Neural crest cell (in vitro differentiated cells): ENCODE data around the gene BLOC1S1. TPM values are rescaled to one million over a fixed set of nuclear protein-coding genes. Genes with fewer than 3 reads are reported as not detected.

Source experiments
- DNase-seq: peaks from one replicate; pipeline ENCODE4 v3.0.0; 2021; ENCODE audit warnings: low read depth, mixed read lengths, low spot score
- H3K27ac Mint-ChIP-seq: one replicate; pipeline ENCODE4 v1.8.0; 2021; ENCODE audit warnings: mild to moderate bottlenecking, mixed read lengths; ENCODE audit not compliant: unreplicated experiment
- H3K27me3 Mint-ChIP-seq: 2 replicates; pipeline ENCODE4 v1.8.0; 2021; ENCODE audit warnings: low read depth, mild to moderate bottlenecking, mixed read lengths
- H3K36me3 Mint-ChIP-seq: 2 replicates; pipeline ENCODE4 v1.8.0; 2021; ENCODE audit warnings: low read depth, mild to moderate bottlenecking, mixed read lengths
- H3K4me1 Mint-ChIP-seq: 2 replicates; pipeline ENCODE4 v1.8.0; 2021; ENCODE audit warnings: mixed read lengths
- H3K4me3 Mint-ChIP-seq: one replicate; pipeline ENCODE4 v1.8.0; 2021; ENCODE audit warnings: mild to moderate bottlenecking, mixed read lengths
- H3K9me3 Mint-ChIP-seq: 2 replicates; pipeline ENCODE4 v1.8.0; 2021; ENCODE audit warnings: mixed read lengths
- CTCF ChIP-seq: fragments of 200-600 bp; sonication (generic); conservative IDR thresholded peaks from 2 replicates; pipeline ENCODE4 v1.5.0; 2021; ENCODE audit warnings: antibody characterized with exemption, mild to moderate bottlenecking
- total RNA-seq: library from RNA; stranded (reverse); gene quantifications from 2 replicates; pipeline ENCODE4 v1.2.1, GENCODE V29; 2021

The BLOC1S1 gene
- total RNA-seq, 1 donor from 2014 or later, result 111 TPM

- no peak overlapping the region for H3K27ac Mint-ChIP-seq
- no peaks in the 10 kb centered on the region for H3K9me3 Mint-ChIP-seq
- peaks cover 46% of the 10 kb centered on the region for H3K4me1 Mint-ChIP-seq
- H3K36me3 Mint-ChIP-seq, result no peaks in the 10 kb centered on the region
- no peak for TF ChIP-seq CTCF
- peak overlapping the region; percentile 87 for H3K4me3 Mint-ChIP-seq
- no peak for DNase-seq
- peaks cover 27% of the 10 kb centered on the region for H3K27me3 Mint-ChIP-seq
Measured at GRCh38 chr12:55703901-55704761, 11.7 kb upstream of the BLOC1S1 start.

GRCh38 chr12:55704824-55705718 is 10.8 kb upstream of the BLOC1S1 start:
- no peak for TF ChIP-seq CTCF
- peak overlapping the region; percentile 87 for H3K4me3 Mint-ChIP-seq
- no peaks in the 10 kb centered on the region for H3K36me3 Mint-ChIP-seq
- H3K9me3 Mint-ChIP-seq, result no peaks in the 10 kb centered on the region
- H3K4me1 Mint-ChIP-seq, result peaks cover 47% of the 10 kb centered on the region
- no peak overlapping the region for H3K27ac Mint-ChIP-seq
- H3K27me3 Mint-ChIP-seq, result peaks cover 37% of the 10 kb centered on the region
- DNase-seq, result no peak

GRCh38 chr12:55705782-55706402 is 10.0 kb upstream of the BLOC1S1 start:
- DNase-seq, result no peak
- TF ChIP-seq CTCF, result peak; percentile 37
- peaks cover 45% of the 10 kb centered on the region for H3K27me3 Mint-ChIP-seq
- H3K36me3 Mint-ChIP-seq, result no peaks in the 10 kb centered on the region
- H3K4me3 Mint-ChIP-seq, result peak overlapping the region; percentile 87
- no peak overlapping the region for H3K27ac Mint-ChIP-seq
- no peaks in the 10 kb centered on the region for H3K9me3 Mint-ChIP-seq
- peaks cover 47% of the 10 kb centered on the region for H3K4me1 Mint-ChIP-seq

GRCh38 chr12:55706568-55707218 is 9.2 kb upstream of the BLOC1S1 start:
- Mint-ChIP-seq H3K27me3 (peaks cover 49% of the 10 kb centered on the region), H3K36me3 (no peaks in the 10 kb centered on the region), H3K4me1 (peaks cover 47% of the 10 kb centered on the region), H3K9me3 (no peaks in the 10 kb centered on the region), H3K27ac (no peak overlapping the region), H3K4me3 (peak overlapping the region; percentile 87)
- no peak for TF ChIP-seq CTCF
- no peak for DNase-seq

GRCh38 chr12:55707219-55707671 is 8.6 kb upstream of the BLOC1S1 start:
- DNase-seq, result no peak
- H3K9me3 Mint-ChIP-seq, result no peaks in the 10 kb centered on the region
- H3K4me1 Mint-ChIP-seq, result peaks cover 47% of the 10 kb centered on the region
- H3K27ac Mint-ChIP-seq, result no peak overlapping the region
- H3K4me3 Mint-ChIP-seq, result peak overlapping the region; percentile 87
- H3K36me3 Mint-ChIP-seq, result no peaks in the 10 kb centered on the region
- H3K27me3 Mint-ChIP-seq, result peaks cover 54% of the 10 kb centered on the region
- TF ChIP-seq CTCF, result no peak
